PC-9 (cell line): ENCODE data around the gene PNPLA3. TPM values are rescaled to one million over a fixed set of nuclear protein-coding genes. Genes with fewer than 3 reads are reported as not detected.

Source experiments
- BruUV-seq: library from RNA; stranded (reverse); fragments of 400-500 nt; replicated peaks from 2 replicates; lab custom pipeline; 2021; lab: Mats Ljungman, UMichigan
- CTCF ChIA-PET: fragments of 300-600 bp; sonication (Branson Sonifier 250); formaldehyde crosslinking; loops from one replicate; lab custom pipeline; 2022; ENCODE audit warnings: antibody characterized with exemption; lab: Charles Lee
- POLR2A ChIA-PET: fragments of 300-600 bp; sonication (Branson Sonifier 250); formaldehyde crosslinking; loops from one replicate; lab custom pipeline; 2022; ENCODE audit warnings: antibody characterized with exemption; ENCODE audit not compliant: unreplicated experiment; lab: Charles Lee
- DNase-seq, 2 experiments: peaks; one replicate each; pipeline versions ENCODE4 v3.0.0 to v3.0.0-alpha.2; 2015 to 2022; ENCODE audit warnings: mixed read lengths in 1 of 2
- H2AFZ ChIP-seq: fragments of 200-600 bp; sonication (generic); 2 replicates; pipeline ENCODE4 v1.8.1; 2017; ENCODE audit warnings: antibody characterized with exemption
- H3F3A ChIP-seq: fragments of 200-600 bp; sonication (generic); 2 replicates; pipeline ENCODE4 v1.8.1; 2017; ENCODE audit warnings: antibody characterized with exemption, mild to moderate bottlenecking, low read depth; ENCODE audit not compliant: insufficient read depth
- H3K27ac ChIP-seq: fragments of 200-600 bp; sonication (generic); 2 replicates; pipeline ENCODE4 v1.6.1; 2016; ENCODE audit warnings: mixed run types
- H3K27me3 ChIP-seq: fragments of 200-600 bp; sonication (generic); 2 replicates; pipeline ENCODE4 v1.6.1; 2016; ENCODE audit warnings: low read depth, mixed run types; ENCODE audit not compliant: insufficient read depth
- H3K36me3 ChIP-seq: fragments of 200-600 bp; sonication (generic); 2 replicates; pipeline ENCODE4 v1.6.1; 2016; ENCODE audit warnings: low read depth, mixed run types
- H3K4me1 ChIP-seq: fragments of 200-600 bp; sonication (generic); replicated peaks from 2 replicates; pipeline ENCODE4 v1.6.1; 2016; ENCODE audit warnings: mixed run types; ENCODE audit not compliant: insufficient read depth
- H3K4me2 ChIP-seq: fragments of 200-600 bp; sonication (generic); 2 replicates; pipeline ENCODE4 v1.6.1; 2017; ENCODE audit warnings: mixed run types
- H3K4me3 ChIP-seq: fragments of 200-600 bp; sonication (generic); 2 replicates; pipeline ENCODE4 v1.6.1; 2016; ENCODE audit warnings: mixed run types
- H3K79me2 ChIP-seq: fragments of 200-600 bp; sonication (generic); 2 replicates; pipeline ENCODE4 v1.6.1; 2017; ENCODE audit warnings: low read depth, mixed run types
- H3K9me2 ChIP-seq: fragments of 200-600 bp; sonication (generic); 2 replicates; pipeline ENCODE4 v1.8.1; 2017; ENCODE audit warnings: mild to moderate bottlenecking; ENCODE audit not compliant: insufficient read depth
- H3K9me3 ChIP-seq: fragments of 200-600 bp; sonication (generic); 2 replicates; pipeline ENCODE4 v1.8.1; 2016; ENCODE audit warnings: low read depth; ENCODE audit not compliant: insufficient read depth
- H4K20me1 ChIP-seq: fragments of 200-600 bp; sonication (generic); 2 replicates; pipeline ENCODE4 v1.8.1; 2017; ENCODE audit not compliant: insufficient read depth
- EZH2 ChIP-seq: fragments of 200-600 bp; sonication (generic); IDR thresholded peaks from 2 replicates; pipeline ENCODE4 v1.8.0; 2017; ENCODE audit warnings: antibody characterized with exemption, low read depth
- intact Hi-C: fragments of 100-400 bp; cut with micrococcal nuclease; formaldehyde crosslinking; loops from one replicate; pipeline ENCODE4 v1.10.0; 2022; ENCODE audit not compliant: unreplicated experiment
- total RNA-seq: library from RNA; stranded (reverse); gene quantifications from 2 replicates; pipeline ENCODE4 v1.2.3, GENCODE V29; 2021
- TF ChIP-seq, protein P1 (sequence below): fragments of 200-600 bp; sonication (generic); conservative IDR thresholded peaks from 2 replicates; pipeline ENCODE4 v1.6.1; 2017; ENCODE audit warnings: mixed run types, antibody characterized with exemption, mild to moderate bottlenecking, moderate library complexity

The PNPLA3 gene
- total RNA-seq, 1 experiment from 2014 or later = 26.8 TPM

DNA sequence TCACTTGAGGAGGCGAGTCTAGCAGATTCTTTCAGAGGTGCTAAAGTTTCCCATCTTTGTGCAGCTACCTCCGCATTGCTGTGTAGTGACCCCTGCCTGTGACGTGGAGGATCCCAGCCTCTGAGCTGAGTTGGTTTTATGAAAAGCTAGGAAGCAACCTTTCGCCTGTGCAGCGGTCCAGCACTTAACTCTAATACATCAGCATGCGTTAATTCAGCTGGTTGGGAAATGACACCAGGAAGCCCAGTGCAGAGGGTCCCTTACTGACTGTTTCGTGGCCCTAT is 22.7 kb downstream of the PNPLA3 start:
- no peaks in the 10 kb centered on the region for H3K9me2 ChIP-seq
- H3K27me3 ChIP-seq = no peaks in the 10 kb centered on the region
- intact Hi-C loops = loop anchor here (5.0 kb wide), 1 partner anchor 59 kb away; no protein-coding TSS in a partner anchor
- CTCF ChIA-PET = interaction anchor here (0.6 to 1.3 kb wide), 5 partner anchors 23 to 1280 kb away, joined by 3 to 9 read pairs (median 4); partner anchors contain the start of gene PNPLA3
- H3K79me2 ChIP-seq = no peaks in the 10 kb centered on the region
- H3K36me3 ChIP-seq = no peaks in the 10 kb centered on the region
- H3K27ac ChIP-seq = no peak overlapping the region
- no peaks in the 10 kb centered on the region for H3K4me1 ChIP-seq
- no peak overlapping the region for H3K4me3 ChIP-seq
- TF ChIP-seq, protein P1, sequence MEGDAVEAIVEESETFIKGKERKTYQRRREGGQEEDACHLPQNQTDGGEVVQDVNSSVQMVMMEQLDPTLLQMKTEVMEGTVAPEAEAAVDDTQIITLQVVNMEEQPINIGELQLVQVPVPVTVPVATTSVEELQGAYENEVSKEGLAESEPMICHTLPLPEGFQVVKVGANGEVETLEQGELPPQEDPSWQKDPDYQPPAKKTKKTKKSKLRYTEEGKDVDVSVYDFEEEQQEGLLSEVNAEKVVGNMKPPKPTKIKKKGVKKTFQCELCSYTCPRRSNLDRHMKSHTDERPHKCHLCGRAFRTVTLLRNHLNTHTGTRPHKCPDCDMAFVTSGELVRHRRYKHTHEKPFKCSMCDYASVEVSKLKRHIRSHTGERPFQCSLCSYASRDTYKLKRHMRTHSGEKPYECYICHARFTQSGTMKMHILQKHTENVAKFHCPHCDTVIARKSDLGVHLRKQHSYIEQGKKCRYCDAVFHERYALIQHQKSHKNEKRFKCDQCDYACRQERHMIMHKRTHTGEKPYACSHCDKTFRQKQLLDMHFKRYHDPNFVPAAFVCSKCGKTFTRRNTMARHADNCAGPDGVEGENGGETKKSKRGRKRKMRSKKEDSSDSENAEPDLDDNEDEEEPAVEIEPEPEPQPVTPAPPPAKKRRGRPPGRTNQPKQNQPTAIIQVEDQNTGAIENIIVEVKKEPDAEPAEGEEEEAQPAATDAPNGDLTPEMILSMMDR = no peak
- TF ChIP-seq EZH2 = no peak
- peaks cover 7% of the 10 kb centered on the region; the same call in 1 of the 2 replicates for H3F3A ChIP-seq
- no peaks in the 10 kb centered on the region for H3K9me3 ChIP-seq
- no peak overlapping the region for H2AFZ ChIP-seq
- no TSS peak for BruUV-seq
- no peak for DNase-seq
- POLR2A ChIA-PET = interaction anchor here (0.6 kb wide), 1 partner anchor 135 kb away, joined by 3 read pairs; the partner anchor contains the start of gene EFCAB6
- H4K20me1 ChIP-seq = peaks cover 5% of the 10 kb centered on the region; the same call in 1 of the 2 replicates
- no peak overlapping the region for H3K4me2 ChIP-seq

DNA sequence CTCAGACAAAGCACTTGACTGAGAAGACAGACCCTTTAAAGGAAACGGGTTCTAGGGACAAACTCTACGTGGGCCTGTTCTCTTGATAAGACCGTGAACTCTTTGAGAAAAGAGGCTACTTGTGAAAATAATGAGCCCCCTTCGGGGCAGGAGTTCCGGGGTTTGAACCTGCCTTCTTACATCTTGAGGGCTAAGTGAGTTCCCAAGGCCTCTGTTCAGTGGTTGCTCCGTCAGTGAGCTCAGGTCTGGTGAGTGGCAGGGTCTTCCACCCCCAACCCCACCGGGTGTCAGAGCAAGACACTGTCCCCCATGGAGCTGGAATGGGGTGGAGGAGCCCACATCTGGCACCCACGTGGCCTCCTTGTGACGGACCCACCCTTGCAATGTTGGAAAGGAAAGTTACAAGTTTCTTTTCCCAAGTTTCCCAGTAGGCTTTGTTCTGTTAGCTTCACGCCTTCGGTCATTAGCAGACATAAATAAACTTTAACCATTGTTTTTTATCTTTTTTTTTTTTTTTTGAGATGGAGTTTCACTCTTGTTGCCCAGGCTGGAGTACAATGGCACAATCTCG is 25.3 kb downstream of the PNPLA3 start:
- ChIA-PET POLR2A (interaction anchor here (0.8 kb wide), 1 partner anchor 9 kb away, joined by 19 read pairs; no protein-coding TSS in a partner anchor), CTCF (no interaction called here)
- no peaks in the 10 kb centered on the region for H3K27me3 ChIP-seq
- H2AFZ ChIP-seq = no peak overlapping the region
- intact Hi-C loops = loop anchor here (5.0 kb wide), 1 partner anchor 62 kb away; no protein-coding TSS in a partner anchor
- peaks cover 2% of the 10 kb centered on the region for H3K4me1 ChIP-seq
- H3K27ac ChIP-seq = no peak overlapping the region
- H3K9me3 ChIP-seq = no peaks in the 10 kb centered on the region
- H3K4me3 ChIP-seq = no peak overlapping the region
- TF ChIP-seq, protein P1 = no peak
- TF ChIP-seq EZH2 = no peak
- H3K79me2 ChIP-seq = peaks cover 5% of the 10 kb centered on the region
- H3K4me2 ChIP-seq = no peak overlapping the region
- no peaks in the 10 kb centered on the region for H3K36me3 ChIP-seq
- no peaks in the 10 kb centered on the region for H3K9me2 ChIP-seq
- peaks cover 7% of the 10 kb centered on the region; the same call in 1 of the 2 replicates for H3F3A ChIP-seq
- no peak for DNase-seq
- H4K20me1 ChIP-seq = no peaks in the 10 kb centered on the region; the same call in 1 of the 2 replicates
- BruUV-seq = no TSS peak

GRCh38 chr22:43951391-43951790 is 27.8 kb downstream of the PNPLA3 start:
- H3F3A ChIP-seq = peaks cover 17% of the 10 kb centered on the region

More at GRCh38 chr22:43951391-43951790, 27.8 kb downstream of the PNPLA3 start:
- Histone ChIP-seq H2AFZ (no peak overlapping the region), H3K79me2 (peaks cover 24% of the 10 kb centered on the region), H4K20me1 (no peaks in the 10 kb centered on the region), H3K36me3 (no peaks in the 10 kb centered on the region), H3K4me2 (no peak overlapping the region), H3K4me3 (no peak overlapping the region), H3K27ac (no peak overlapping the region), H3K9me3 (no peaks in the 10 kb centered on the region), H3K27me3 (no peaks in the 10 kb centered on the region), H3K9me2 (no peaks in the 10 kb centered on the region), H3K4me1 (peaks cover 10% of the 10 kb centered on the region)
- intact Hi-C loops = no loop called here
- POLR2A ChIA-PET = interaction anchor here (0.6 kb wide), 1 partner anchor 175 kb away, joined by 4 read pairs; no protein-coding TSS in a partner anchor
- BruUV-seq = no TSS peak
- TF ChIP-seq EZH2 = no peak
- TF ChIP-seq, protein P1 = no peak
- DNase-seq = no peak
- CTCF ChIA-PET = no interaction called here
